ENCODE measurements around the gene TFPI. TPM values are rescaled to one million over a fixed set of nuclear protein-coding genes. Genes with fewer than 3 reads are reported as not detected.

The TFPI gene
- total RNA-seq, 2 experiments from 2014 or later = not detected

DNA sequence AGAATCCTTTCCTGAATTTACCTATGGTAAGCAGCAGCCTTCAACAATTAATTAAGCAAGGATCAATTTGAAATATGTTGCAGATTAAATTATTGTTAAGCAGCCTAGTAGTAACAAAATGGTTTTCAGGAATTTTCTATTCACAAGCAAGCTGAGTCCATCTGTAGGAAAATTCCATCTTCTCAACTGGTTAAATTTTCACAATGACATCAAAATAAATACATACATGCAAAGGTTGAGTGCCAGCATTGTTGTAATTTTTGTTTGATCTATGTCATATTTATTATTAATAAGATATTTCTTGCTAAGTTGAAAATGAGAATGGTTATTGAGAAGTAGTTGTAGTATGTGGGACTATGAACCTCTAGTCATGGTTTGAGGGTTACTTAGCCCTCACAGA is 15.3 kb upstream of the TFPI start:
- H2AFZ ChIP-seq (ENCODE audit: low read length) = no peak overlapping the region
- BruUV-seq (replicated peaks) = no TSS peak

DNA sequence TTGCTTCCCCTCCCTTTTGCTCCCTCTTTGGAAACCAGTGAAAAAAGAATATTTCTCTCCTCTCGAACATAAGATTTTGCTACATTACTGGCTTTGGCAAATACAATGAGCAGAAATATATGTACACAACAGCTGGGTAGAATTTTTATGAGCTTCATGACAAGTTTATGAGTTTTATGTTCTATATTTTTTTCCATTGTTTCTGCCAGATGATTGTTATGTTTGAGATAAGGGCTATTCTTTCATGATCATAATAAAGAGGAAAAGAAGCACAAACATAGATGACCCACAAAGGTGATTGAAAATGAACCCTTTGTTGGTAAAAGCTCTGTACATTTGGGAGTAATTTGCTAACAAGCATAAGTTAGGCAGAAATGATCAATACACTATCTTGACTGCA is 14.8 kb upstream of the TFPI start:
- TF ChIP-seq, protein P1, sequence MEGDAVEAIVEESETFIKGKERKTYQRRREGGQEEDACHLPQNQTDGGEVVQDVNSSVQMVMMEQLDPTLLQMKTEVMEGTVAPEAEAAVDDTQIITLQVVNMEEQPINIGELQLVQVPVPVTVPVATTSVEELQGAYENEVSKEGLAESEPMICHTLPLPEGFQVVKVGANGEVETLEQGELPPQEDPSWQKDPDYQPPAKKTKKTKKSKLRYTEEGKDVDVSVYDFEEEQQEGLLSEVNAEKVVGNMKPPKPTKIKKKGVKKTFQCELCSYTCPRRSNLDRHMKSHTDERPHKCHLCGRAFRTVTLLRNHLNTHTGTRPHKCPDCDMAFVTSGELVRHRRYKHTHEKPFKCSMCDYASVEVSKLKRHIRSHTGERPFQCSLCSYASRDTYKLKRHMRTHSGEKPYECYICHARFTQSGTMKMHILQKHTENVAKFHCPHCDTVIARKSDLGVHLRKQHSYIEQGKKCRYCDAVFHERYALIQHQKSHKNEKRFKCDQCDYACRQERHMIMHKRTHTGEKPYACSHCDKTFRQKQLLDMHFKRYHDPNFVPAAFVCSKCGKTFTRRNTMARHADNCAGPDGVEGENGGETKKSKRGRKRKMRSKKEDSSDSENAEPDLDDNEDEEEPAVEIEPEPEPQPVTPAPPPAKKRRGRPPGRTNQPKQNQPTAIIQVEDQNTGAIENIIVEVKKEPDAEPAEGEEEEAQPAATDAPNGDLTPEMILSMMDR (conservative IDR thresholded peaks at IDR 0.05; ENCODE audit: low read length) = no peak
- no peak for TF ChIP-seq EZH2phosphoT487 (IDR thresholded peaks at IDR 0.05; ENCODE audit: borderline replicate concordance, low read depth, low read length)
- Histone ChIP-seq H2AFZ (ENCODE audit: low read length) (no peak overlapping the region), H3K27ac (ENCODE audit: low read depth, low read length, poor library complexity, severe bottlenecking) (no peak overlapping the region), H3K4me1 (ENCODE audit: insufficient read depth, low read length, poor library complexity, severe bottlenecking) (no peaks in the 10 kb centered on the region), H3K4me2 (ENCODE audit: low read length) (no peak overlapping the region), H3K79me2 (ENCODE audit: insufficient read depth, low read depth, low read length) (no peaks in the 10 kb centered on the region), H3K36me3 (ENCODE audit: insufficient read depth, low read length) (no peaks in the 10 kb centered on the region), H4K20me1 (ENCODE audit: insufficient read depth, low read length) (no peaks in the 10 kb centered on the region), H3K4me3 (ENCODE audit: low read depth, low read length, poor library complexity, severe bottlenecking) (no peak overlapping the region), H3K9me2 (ENCODE audit: insufficient read depth, low read length) (no peaks in the 10 kb centered on the region), H3K9me3 (ENCODE audit: low read length) (no peaks in the 10 kb centered on the region)
- ChIA-PET CTCF (ENCODE audit: unreplicated experiment) (no interaction called here), POLR2A (no interaction called here)
- no TSS peak for BruUV-seq (replicated peaks)
- no peak for DNase-seq (ENCODE audit: low spot score)
- intact Hi-C loops (cut with micrococcal nuclease; ENCODE audit: unreplicated experiment) = no loop called here

More for the DNA sequence above, 15.3 kb upstream of the TFPI start:
- no peaks in the 10 kb centered on the region for H3K79me2 ChIP-seq (ENCODE audit: insufficient read depth, low read depth, low read length)
- TF ChIP-seq, protein P1 (conservative IDR thresholded peaks at IDR 0.05; ENCODE audit: low read length) = no peak
- TF ChIP-seq EZH2phosphoT487 (IDR thresholded peaks at IDR 0.05; ENCODE audit: borderline replicate concordance, low read depth, low read length) = no peak
- intact Hi-C loops (cut with micrococcal nuclease; ENCODE audit: unreplicated experiment) = no loop called here
- ChIA-PET CTCF (ENCODE audit: unreplicated experiment) (no interaction called here), POLR2A (no interaction called here)
- H3K27ac ChIP-seq (ENCODE audit: low read depth, low read length, poor library complexity, severe bottlenecking) = no peak overlapping the region
- no peaks in the 10 kb centered on the region for H3K9me2 ChIP-seq (ENCODE audit: insufficient read depth, low read length)
- H4K20me1 ChIP-seq (ENCODE audit: insufficient read depth, low read length) = no peaks in the 10 kb centered on the region
- H3K36me3 ChIP-seq (ENCODE audit: insufficient read depth, low read length) = no peaks in the 10 kb centered on the region
- no peak overlapping the region for H3K4me2 ChIP-seq (ENCODE audit: low read length)
- H3K4me1 ChIP-seq (ENCODE audit: insufficient read depth, low read length, poor library complexity, severe bottlenecking) = no peaks in the 10 kb centered on the region
- DNase-seq (ENCODE audit: low spot score) = no peak
- H3K9me3 ChIP-seq (ENCODE audit: low read length) = no peaks in the 10 kb centered on the region
- no peak overlapping the region for H3K4me3 ChIP-seq (ENCODE audit: low read depth, low read length, poor library complexity, severe bottlenecking)

DNA sequence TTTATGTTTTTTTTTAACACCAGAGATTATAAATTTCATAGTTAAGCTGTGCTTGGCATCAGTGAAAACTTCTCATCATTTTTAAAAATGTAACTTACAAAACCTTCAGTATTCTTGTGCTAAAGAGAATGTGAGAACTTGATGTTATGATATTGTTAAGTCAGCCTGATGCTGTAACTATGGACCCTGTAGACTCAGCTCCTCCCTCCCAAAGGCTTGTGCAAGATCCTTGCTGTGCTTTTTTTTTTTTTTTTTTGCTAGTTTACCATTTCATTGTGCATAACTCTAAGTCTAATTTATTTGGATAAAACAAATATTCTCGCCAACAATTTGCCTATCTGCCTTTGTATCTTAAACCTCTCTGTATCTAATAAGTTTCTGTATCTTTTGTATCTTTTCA is 12.9 kb upstream of the TFPI start:
- H3K9me2 ChIP-seq (ENCODE audit: insufficient read depth, low read length) = no peaks in the 10 kb centered on the region
- intact Hi-C loops (cut with micrococcal nuclease; ENCODE audit: unreplicated experiment) = no loop called here
- H3K4me2 ChIP-seq (ENCODE audit: low read length) = no peak overlapping the region
- no peak overlapping the region for H3K27ac ChIP-seq (ENCODE audit: low read depth, low read length, poor library complexity, severe bottlenecking)
- H4K20me1 ChIP-seq (ENCODE audit: insufficient read depth, low read length) = no peaks in the 10 kb centered on the region
- no TSS peak for BruUV-seq (replicated peaks)
- DNase-seq (ENCODE audit: low spot score) = no peak
- H3K36me3 ChIP-seq (ENCODE audit: insufficient read depth, low read length) = no peaks in the 10 kb centered on the region
- TF ChIP-seq, protein P1 (conservative IDR thresholded peaks at IDR 0.05; ENCODE audit: low read length) = no peak
- no peak for TF ChIP-seq EZH2phosphoT487 (IDR thresholded peaks at IDR 0.05; ENCODE audit: borderline replicate concordance, low read depth, low read length)
- H2AFZ ChIP-seq (ENCODE audit: low read length) = no peak overlapping the region
- ChIA-PET CTCF (ENCODE audit: unreplicated experiment) (no interaction called here), POLR2A (interaction anchor here (1.7 to 1.9 kb wide), 2 partner anchors 19 to 42 kb away, joined by 5 read pairs; no protein-coding TSS in a partner anchor)
- no peak overlapping the region for H3K4me3 ChIP-seq (ENCODE audit: low read depth, low read length, poor library complexity, severe bottlenecking)
- no peaks in the 10 kb centered on the region for H3K79me2 ChIP-seq (ENCODE audit: insufficient read depth, low read depth, low read length)
- H3K9me3 ChIP-seq (ENCODE audit: low read length) = no peaks in the 10 kb centered on the region
- H3K4me1 ChIP-seq (ENCODE audit: insufficient read depth, low read length, poor library complexity, severe bottlenecking) = no peaks in the 10 kb centered on the region

All from OCI-LY7 (cell line).